SH-SY5Y (cell line): ENCODE results near the gene HABP2.

Experiments used
- GATA2 ChIP-seq: IDR thresholded peaks from 2 replicates; pipeline ENCODE4 v1.6.1; 2011; ENCODE audit warnings: mild to moderate bottlenecking, low read depth, low read length
- GATA3 ChIP-seq: IDR thresholded peaks from 2 replicates; pipeline ENCODE4 v1.6.1; 2011; ENCODE audit warnings: low read depth, mild to moderate bottlenecking, low read length, moderate library complexity

- no peak for TF ChIP-seq GATA2
- TF ChIP-seq GATA3, result no peak
Observed at GRCh38 chr10:113557903-113558321, 5.1 kb downstream of the HABP2 start.
